Measurements from ENCODE around the gene CIITA.

DNA sequence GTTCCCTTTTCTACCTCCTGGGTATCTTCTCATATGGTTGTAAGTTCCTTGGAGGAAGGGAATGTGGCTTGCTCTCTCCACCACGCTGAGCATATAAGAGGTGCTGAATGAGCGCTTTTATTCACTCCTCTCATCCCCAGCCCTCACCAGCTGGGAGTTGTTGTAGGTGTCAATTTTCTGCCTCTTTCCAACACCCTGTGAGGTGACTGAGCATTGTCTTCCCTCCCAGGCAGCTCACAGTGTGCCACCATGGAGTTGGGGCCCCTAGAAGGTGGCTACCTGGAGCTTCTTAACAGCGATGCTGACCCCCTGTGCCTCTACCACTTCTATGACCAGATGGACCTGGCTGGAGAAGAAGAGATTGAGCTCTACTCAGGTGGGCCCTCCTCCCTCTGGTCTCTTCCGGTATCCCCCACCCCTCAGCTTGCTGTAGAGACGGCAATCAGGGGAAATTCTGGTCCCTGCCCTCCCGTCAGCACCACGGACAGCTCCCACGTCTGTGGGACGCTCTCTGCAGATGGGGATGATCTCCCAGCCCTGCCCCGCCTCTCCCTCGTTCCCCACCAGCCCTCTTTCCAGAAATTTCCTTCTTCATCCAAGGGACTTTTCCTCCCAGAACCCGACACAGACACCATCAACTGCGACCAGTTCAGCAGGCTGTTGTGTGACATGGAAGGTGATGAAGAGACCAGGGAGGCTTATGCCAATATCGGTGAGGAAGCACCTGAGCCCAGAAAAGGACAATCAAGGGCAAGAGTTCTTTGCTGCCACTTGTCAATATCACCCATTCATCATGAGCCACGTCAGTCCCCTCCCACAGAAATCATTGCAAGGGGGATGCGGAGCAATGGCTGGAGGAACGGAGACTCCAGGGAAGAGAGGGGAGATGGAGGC is 18.3 kb downstream of the CIITA start:
- TF ChIP-seq, protein P1, sequence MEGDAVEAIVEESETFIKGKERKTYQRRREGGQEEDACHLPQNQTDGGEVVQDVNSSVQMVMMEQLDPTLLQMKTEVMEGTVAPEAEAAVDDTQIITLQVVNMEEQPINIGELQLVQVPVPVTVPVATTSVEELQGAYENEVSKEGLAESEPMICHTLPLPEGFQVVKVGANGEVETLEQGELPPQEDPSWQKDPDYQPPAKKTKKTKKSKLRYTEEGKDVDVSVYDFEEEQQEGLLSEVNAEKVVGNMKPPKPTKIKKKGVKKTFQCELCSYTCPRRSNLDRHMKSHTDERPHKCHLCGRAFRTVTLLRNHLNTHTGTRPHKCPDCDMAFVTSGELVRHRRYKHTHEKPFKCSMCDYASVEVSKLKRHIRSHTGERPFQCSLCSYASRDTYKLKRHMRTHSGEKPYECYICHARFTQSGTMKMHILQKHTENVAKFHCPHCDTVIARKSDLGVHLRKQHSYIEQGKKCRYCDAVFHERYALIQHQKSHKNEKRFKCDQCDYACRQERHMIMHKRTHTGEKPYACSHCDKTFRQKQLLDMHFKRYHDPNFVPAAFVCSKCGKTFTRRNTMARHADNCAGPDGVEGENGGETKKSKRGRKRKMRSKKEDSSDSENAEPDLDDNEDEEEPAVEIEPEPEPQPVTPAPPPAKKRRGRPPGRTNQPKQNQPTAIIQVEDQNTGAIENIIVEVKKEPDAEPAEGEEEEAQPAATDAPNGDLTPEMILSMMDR (IDR thresholded peaks at IDR 0.05; ENCODE audit: insufficient read depth, low read length, poor library complexity, severe bottlenecking), result no peak
- no peak for TF ChIP-seq EZH2phosphoT487 (conservative IDR thresholded peaks at IDR 0.05; ENCODE audit: low read length)

All from SU-DHL-6 (cell line).